ENCODE results near the gene CIITA. TPM values are rescaled to one million over a fixed set of nuclear protein-coding genes. Genes with fewer than 3 reads are reported as not detected.
A peak's percentile ranks its signal among the peaks of the same experiment; 100 is the strongest.

Gene CIITA
- total and polyA plus RNA-seq, 10 of the 15 experiments (the other 5 are each of a cell fraction or from before 2014, with no cell fraction given): 11.5 to 145 (median 49.7) TPM

- no peak for TF ChIP-seq PRDM15 (CRISPR knock-in tag; IDR thresholded peaks at IDR 0.05)
- TF ChIP-seq GATAD2B (conservative IDR thresholded peaks at IDR 0.05; ENCODE audit: low read depth): no peak
- 0 out of 2 replicates have a peak, but pooled peaks have one; percentile 47 for TF ChIP-seq MEF2A (IDR thresholded peaks at IDR 0.05; ENCODE audit: insufficient read depth, low read depth, low read length)
- TF ChIP-seq RAD51 (IDR thresholded peaks at IDR 0.05): peak; percentile 95
- no peak for TF ChIP-seq TCF3 (IDR thresholded peaks at IDR 0.05; ENCODE audit: borderline replicate concordance, insufficient read depth, low read depth, low read length)
- TF ChIP-seq SMARCA5 (IDR thresholded peaks at IDR 0.05): peak; percentile 82
- no peak for TF ChIP-seq SIN3A (IDR thresholded peaks at IDR 0.05; ENCODE audit: low read depth, low read length)
- no peak for TF ChIP-seq CHD2 (IDR thresholded peaks at IDR 0.05; ENCODE audit: borderline replicate concordance, low read depth, low read length)
- TF ChIP-seq SRF (IDR thresholded peaks at IDR 0.05; ENCODE audit: low read depth in 2 of 2, low read length in 2 of 2): 0 out of 4 replicates have a peak, but pooled peaks of 1 of the 2 experiments have one; percentile 36
- TF ChIP-seq, protein P1, sequence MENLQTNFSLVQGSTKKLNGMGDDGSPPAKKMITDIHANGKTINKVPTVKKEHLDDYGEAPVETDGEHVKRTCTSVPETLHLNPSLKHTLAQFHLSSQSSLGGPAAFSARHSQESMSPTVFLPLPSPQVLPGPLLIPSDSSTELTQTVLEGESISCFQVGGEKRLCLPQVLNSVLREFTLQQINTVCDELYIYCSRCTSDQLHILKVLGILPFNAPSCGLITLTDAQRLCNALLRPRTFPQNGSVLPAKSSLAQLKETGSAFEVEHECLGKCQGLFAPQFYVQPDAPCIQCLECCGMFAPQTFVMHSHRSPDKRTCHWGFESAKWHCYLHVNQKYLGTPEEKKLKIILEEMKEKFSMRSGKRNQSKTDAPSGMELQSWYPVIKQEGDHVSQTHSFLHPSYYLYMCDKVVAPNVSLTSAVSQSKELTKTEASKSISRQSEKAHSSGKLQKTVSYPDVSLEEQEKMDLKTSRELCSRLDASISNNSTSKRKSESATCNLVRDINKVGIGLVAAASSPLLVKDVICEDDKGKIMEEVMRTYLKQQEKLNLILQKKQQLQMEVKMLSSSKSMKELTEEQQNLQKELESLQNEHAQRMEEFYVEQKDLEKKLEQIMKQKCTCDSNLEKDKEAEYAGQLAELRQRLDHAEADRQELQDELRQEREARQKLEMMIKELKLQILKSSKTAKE (IDR thresholded peaks at IDR 0.05; ENCODE audit: low read depth, poor library complexity, severe bottlenecking): peak; percentile 41
- TF ChIP-seq ZNF384 (IDR thresholded peaks at IDR 0.05; ENCODE audit: borderline replicate concordance, low read depth, low read length): peak; percentile 89
- TF ChIP-seq NR2C2 (IDR thresholded peaks at IDR 0.05; ENCODE audit: borderline replicate concordance, control insufficient read depth, insufficient read length, low read depth): no peak
- peak; percentile 49 to 73; a peak in 3 of 4 replicates for TF ChIP-seq IKZF2 (IDR thresholded peaks at IDR 0.05)
- peak; percentile 40; the same call in 1 of the 2 replicates for TF ChIP-seq CREM (IDR thresholded peaks at IDR 0.05; ENCODE audit: low read depth)
- TF ChIP-seq, protein P2, sequence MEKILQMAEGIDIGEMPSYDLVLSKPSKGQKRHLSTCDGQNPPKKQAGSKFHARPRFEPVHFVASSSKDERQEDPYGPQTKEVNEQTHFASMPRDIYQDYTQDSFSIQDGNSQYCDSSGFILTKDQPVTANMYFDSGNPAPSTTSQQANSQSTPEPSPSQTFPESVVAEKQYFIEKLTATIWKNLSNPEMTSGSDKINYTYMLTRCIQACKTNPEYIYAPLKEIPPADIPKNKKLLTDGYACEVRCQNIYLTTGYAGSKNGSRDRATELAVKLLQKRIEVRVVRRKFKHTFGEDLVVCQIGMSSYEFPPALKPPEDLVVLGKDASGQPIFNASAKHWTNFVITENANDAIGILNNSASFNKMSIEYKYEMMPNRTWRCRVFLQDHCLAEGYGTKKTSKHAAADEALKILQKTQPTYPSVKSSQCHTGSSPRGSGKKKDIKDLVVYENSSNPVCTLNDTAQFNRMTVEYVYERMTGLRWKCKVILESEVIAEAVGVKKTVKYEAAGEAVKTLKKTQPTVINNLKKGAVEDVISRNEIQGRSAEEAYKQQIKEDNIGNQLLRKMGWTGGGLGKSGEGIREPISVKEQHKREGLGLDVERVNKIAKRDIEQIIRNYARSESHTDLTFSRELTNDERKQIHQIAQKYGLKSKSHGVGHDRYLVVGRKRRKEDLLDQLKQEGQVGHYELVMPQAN (conservative IDR thresholded peaks at IDR 0.05): no peak; the same call in 1 of the 2 replicates
- TF ChIP-seq CEBPB (IDR thresholded peaks at IDR 0.05; ENCODE audit: borderline replicate concordance in 1 of 2, low read depth in 2 of 2, low read length in 2 of 2): no peak
- TF ChIP-seq ZZZ3 (IDR thresholded peaks at IDR 0.05; ENCODE audit: control insufficient read depth, insufficient read length, low read depth): no peak
- no peak for TF ChIP-seq POU2F2 (IDR thresholded peaks at IDR 0.05; ENCODE audit: borderline replicate concordance, low read depth, low read length)
- peak; percentile 19; the same call in 1 of the 2 replicates for TF ChIP-seq MTA2 (IDR thresholded peaks at IDR 0.05; ENCODE audit: low read depth)
- TF ChIP-seq EED (IDR thresholded peaks at IDR 0.05; ENCODE audit: low read depth): peak; percentile 96
- no peak for TF ChIP-seq POLR2AphosphoS2 (IDR thresholded peaks at IDR 0.05; ENCODE audit: low read depth, low read length)
- no peak for TF ChIP-seq MYB (IDR thresholded peaks at IDR 0.05; ENCODE audit: borderline replicate concordance, low read depth, low read length)
These were observed 6.7 kb upstream of the CIITA start (continued) for GRCh38 chr16:10870137-10870776.
